SK-N-SH treated with all-trans-retinoic acid at 6 μM for 48 hours (cell line): ENCODE results near the gene MYO16.

Source experiments
- ARNTL ChIP-seq: fragments of 450-650 bp; formaldehyde crosslinking; IDR thresholded peaks from 2 replicates; pipeline ENCODE4 v1.5.0; 2020; ENCODE audit warnings: low read depth, mild to moderate bottlenecking, moderate library complexity, borderline replicate concordance
- BACH2 ChIP-seq: fragments of 250-450 bp; sonication (Bioruptor Pico); IDR thresholded peaks from 2 replicates; pipeline ENCODE4 v1.9.0; 2021; ENCODE audit warnings: mild to moderate bottlenecking, borderline replicate concordance
- ESRRG ChIP-seq: fragments of 250-450 bp; sonication (Bioruptor Pico); IDR thresholded peaks from 2 replicates; pipeline ENCODE4 v1.6.1; 2021; ENCODE audit warnings: mild to moderate bottlenecking
- GLIS3 ChIP-seq: fragments of 250-450 bp; sonication (Bioruptor Pico); IDR thresholded peaks from 2 replicates; pipeline ENCODE4 v1.5.0; 2020; ENCODE audit warnings: mild to moderate bottlenecking, moderate library complexity
- OSR1 ChIP-seq: fragments of 250-450 bp; sonication (Bioruptor Pico); IDR thresholded peaks from 2 replicates; pipeline ENCODE4 v1.8.0; 2022; ENCODE audit warnings: moderate library complexity, mild to moderate bottlenecking, inconsistent platforms
- PPARA ChIP-seq: fragments of 250-450 bp; sonication (Bioruptor Pico); IDR thresholded peaks from 2 replicates; pipeline ENCODE4 v1.5.0; 2020; ENCODE audit warnings: mild to moderate bottlenecking, borderline replicate concordance
- RARB ChIP-seq: fragments of 250-450 bp; sonication (Bioruptor Pico); IDR thresholded peaks from 2 replicates; pipeline ENCODE4 v1.8.0; 2021; ENCODE audit warnings: mild to moderate bottlenecking, moderate library complexity
- TOX ChIP-seq: fragments of 250-450 bp; sonication (Bioruptor Pico); IDR thresholded peaks from 2 replicates; pipeline ENCODE4 v1.8.0; 2021; ENCODE audit warnings: mild to moderate bottlenecking, moderate library complexity, borderline replicate concordance
- ZC3H10 ChIP-seq: fragments of 250-450 bp; sonication (Bioruptor Pico); IDR thresholded peaks from 2 replicates; pipeline ENCODE4 v1.5.1; 2021; ENCODE audit warnings: mild to moderate bottlenecking, moderate library complexity
- ZFP3 ChIP-seq: fragments of 250-450 bp; sonication (Bioruptor Pico); IDR thresholded peaks from 2 replicates; pipeline ENCODE4 v1.5.0; 2020; ENCODE audit warnings: mild to moderate bottlenecking, moderate library complexity
- ZFP30 ChIP-seq: fragments of 450-650 bp; formaldehyde crosslinking; IDR thresholded peaks from 2 replicates; pipeline ENCODE4 v1.5.0; 2022; ENCODE audit warnings: mild to moderate bottlenecking, moderate library complexity
- ZNF565 ChIP-seq: fragments of 450-650 bp; formaldehyde crosslinking; conservative IDR thresholded peaks from 2 replicates; pipeline ENCODE4 v1.5.0; 2020; ENCODE audit warnings: low read depth, mild to moderate bottlenecking, moderate library complexity
- ZNF70 ChIP-seq: fragments of 450-650 bp; formaldehyde crosslinking; IDR thresholded peaks from 2 replicates; pipeline ENCODE4 v1.5.0; 2020; ENCODE audit warnings: mild to moderate bottlenecking, moderate library complexity
- TF ChIP-seq, protein P1 (sequence below): fragments of 250-450 bp; sonication (Bioruptor Pico); IDR thresholded peaks from 2 replicates; pipeline ENCODE4 v1.8.0; 2020; ENCODE audit warnings: mild to moderate bottlenecking, moderate library complexity, borderline replicate concordance

DNA sequence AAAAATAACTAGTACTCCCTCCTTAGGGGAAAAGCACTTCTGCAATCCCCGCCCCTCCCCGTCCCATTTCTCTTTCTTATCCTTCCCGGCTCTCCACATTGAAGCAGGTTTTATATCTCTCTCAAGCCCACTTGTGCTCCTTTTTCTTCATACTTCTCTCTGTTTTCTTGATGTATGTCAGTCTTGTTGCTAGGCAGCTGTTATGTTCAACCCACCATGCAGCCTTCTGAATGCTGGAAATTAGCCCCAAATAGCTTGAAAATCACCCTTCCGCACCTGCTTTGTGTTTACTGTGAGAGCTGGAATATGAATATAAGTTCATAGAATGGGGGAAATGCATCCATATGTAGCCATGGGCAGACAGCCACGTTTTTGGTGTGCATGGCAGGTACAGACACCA is 461.4 kb downstream of the MYO16 start:
- TF ChIP-seq ZC3H10 (CRISPR knock-in tag), result no peak
- TF ChIP-seq TOX (CRISPR knock-in tag), result no peak
- TF ChIP-seq ZNF70 (CRISPR knock-in tag), result no peak
- TF ChIP-seq, protein P1, sequence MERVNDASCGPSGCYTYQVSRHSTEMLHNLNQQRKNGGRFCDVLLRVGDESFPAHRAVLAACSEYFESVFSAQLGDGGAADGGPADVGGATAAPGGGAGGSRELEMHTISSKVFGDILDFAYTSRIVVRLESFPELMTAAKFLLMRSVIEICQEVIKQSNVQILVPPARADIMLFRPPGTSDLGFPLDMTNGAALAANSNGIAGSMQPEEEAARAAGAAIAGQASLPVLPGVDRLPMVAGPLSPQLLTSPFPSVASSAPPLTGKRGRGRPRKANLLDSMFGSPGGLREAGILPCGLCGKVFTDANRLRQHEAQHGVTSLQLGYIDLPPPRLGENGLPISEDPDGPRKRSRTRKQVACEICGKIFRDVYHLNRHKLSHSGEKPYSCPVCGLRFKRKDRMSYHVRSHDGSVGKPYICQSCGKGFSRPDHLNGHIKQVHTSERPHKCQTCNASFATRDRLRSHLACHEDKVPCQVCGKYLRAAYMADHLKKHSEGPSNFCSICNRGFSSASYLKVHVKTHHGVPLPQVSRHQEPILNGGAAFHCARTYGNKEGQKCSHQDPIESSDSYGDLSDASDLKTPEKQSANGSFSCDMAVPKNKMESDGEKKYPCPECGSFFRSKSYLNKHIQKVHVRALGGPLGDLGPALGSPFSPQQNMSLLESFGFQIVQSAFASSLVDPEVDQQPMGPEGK (CRISPR knock-in tag), result no peak
- no peak for TF ChIP-seq ZFP3
- TF ChIP-seq ARNTL (CRISPR knock-in tag), result no peak
- TF ChIP-seq RARB (CRISPR knock-in tag), result no peak
- TF ChIP-seq ESRRG (CRISPR knock-in tag), result no peak
- TF ChIP-seq GLIS3 (CRISPR knock-in tag), result no peak
- TF ChIP-seq PPARA (CRISPR knock-in tag), result no peak
- no peak for TF ChIP-seq ZNF565 (CRISPR knock-in tag)
- TF ChIP-seq OSR1 (CRISPR knock-in tag), result no peak
- TF ChIP-seq BACH2 (CRISPR knock-in tag), result no peak
- TF ChIP-seq ZFP30, result no peak
